Measurements from ENCODE around the gene CRISPLD2. TPM values are rescaled to one million over a fixed set of nuclear protein-coding genes. Genes with fewer than 3 reads are reported as not detected.
"Not testable (repeated sequence)": the region's sequence is repeated elsewhere in the genome, so short reads cannot be mapped to it uniquely, and the experiment has no call there.

The CRISPLD2 gene
- total RNA-seq, 2 donors from 2014 or later = 259 to 311 TPM

- no peak for DNase-seq (ENCODE audit: low spot score)
- intact Hi-C loops (cut with DNase I) = loop anchor here in 1 of 2 donors (5.0 kb wide), 1 partner anchor 35 kb away; no protein-coding TSS in a partner anchor
Measured at GRCh38 chr16:84932681-84933080, 112.9 kb downstream of the CRISPLD2 start.

GRCh38 chr16:84933774-84934631, 114.2 kb downstream of the CRISPLD2 start:
- DNase-seq (ENCODE audit: low spot score) = peak; percentile 93
- intact Hi-C loops (cut with DNase I) = loop anchor here in 1 of 2 donors (5.0 kb wide), 1 partner anchor 33 kb away; no protein-coding TSS in a partner anchor

- intact Hi-C loops (cut with DNase I) = no loop called here
- DNase-seq (ENCODE audit: low spot score) = no peak
Measured at GRCh38 chr16:84937196-84938005, 117.6 kb downstream of the CRISPLD2 start.

DNA sequence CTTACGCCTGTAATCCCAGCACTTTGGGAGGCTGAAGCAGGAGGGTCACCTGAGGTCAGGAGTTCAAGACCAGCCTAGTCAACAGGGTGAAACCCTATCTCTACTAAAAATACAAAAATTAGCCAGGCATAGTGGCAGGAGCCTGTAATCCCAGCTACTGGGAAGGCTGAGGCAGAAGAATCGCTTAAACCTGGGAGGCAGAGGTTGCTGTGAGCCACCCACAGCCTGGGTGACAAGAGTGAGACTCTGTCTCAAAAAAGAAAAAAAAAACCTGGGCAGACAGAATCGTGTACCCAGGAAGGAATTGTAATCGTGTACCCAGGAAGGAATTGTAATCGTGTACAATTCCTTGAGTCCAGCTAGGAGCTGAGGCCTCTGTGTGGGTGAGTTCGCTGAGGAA, 118.8 kb downstream of the CRISPLD2 start:
- intact Hi-C loops (cut with DNase I); DNase-seq (ENCODE audit: low spot score): not testable (repeated sequence)

- intact Hi-C loops (cut with DNase I) = no loop called here
- DNase-seq (ENCODE audit: low spot score) = no peak
Measured at GRCh38 chr16:84940670-84941551, 121.1 kb downstream of the CRISPLD2 start.

- intact Hi-C loops (cut with DNase I) = no loop called here
- no peak for DNase-seq (ENCODE audit: low spot score)
Measured at GRCh38 chr16:84941921-84942320, 122.1 kb downstream of the CRISPLD2 start.

GRCh38 chr16:84942786-84943185, 123.0 kb downstream of the CRISPLD2 start:
- no peak for DNase-seq (ENCODE audit: low spot score)
- intact Hi-C loops (cut with DNase I) = no loop called here

DNA sequence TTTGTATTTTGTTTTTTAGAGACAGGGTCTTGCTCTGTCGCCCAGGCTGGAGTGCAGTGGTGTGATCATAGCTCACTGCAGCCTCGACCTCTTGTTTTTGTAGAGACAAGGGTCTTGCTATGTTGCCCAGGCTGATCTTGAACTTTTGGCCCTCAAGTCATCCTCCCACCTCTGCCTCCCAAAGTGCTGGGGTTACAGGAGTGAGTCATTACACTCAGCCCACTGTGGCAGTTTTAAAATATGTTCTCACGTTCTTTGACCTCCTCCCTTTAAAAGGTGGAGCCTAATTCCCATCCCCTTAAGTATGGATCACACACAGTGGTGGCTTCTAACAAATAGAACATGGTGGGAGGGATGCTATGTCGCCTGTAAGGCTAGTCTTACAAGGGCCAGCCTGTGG, 123.8 kb downstream of the CRISPLD2 start:
- DNase-seq (ENCODE audit: low spot score) = no peak
- intact Hi-C loops (cut with DNase I) = no loop called here

- DNase-seq (ENCODE audit: low spot score) = no peak
- intact Hi-C loops (cut with DNase I) = no loop called here
Measured at GRCh38 chr16:84947022-84947421, 127.2 kb downstream of the CRISPLD2 start.

- DNase-seq (ENCODE audit: low spot score) = no peak
- intact Hi-C loops (cut with DNase I) = no loop called here
Measured at GRCh38 chr16:84947996-84948850, 128.4 kb downstream of the CRISPLD2 start.

DNA sequence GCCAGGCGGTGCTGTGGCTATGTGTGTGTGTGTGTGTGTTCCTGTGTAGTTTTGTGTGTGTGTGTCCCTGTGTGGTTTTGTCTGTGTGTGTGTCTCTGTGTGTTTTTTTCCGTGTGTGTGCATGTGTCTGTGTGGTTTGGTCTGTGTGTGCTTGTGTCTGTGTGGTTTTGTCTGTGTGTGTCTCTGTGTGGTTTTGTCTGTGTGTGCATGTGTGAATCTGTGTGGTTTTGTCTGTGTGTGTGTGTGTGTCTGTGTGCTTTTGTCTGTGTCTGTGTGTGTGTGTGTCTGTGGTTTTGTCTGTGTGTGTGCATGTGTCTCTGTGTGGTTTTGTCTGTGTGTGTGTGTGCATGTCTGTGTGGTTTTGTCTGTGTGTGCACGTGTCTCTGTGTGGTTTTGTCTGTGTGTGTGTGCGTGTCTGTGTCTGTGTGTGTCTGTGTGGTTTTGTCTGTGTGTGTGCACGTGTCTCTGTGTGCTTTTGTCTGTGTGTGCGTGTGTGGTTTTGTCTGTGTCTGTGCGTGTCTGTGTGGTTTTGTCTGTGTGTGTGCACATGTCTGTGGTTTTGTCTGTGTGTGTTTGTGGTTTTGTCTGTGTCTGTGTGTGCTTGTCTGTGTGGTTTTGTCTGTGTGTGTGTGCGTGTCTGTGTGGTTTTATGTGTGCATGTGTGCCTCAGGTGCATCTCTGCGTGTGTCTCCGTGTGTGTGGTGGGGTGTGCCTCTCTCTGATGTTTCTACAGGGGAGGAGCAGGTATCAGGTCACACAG, 129.2 kb downstream of the CRISPLD2 start:
- intact Hi-C loops (cut with DNase I) = no loop called here

DNA sequence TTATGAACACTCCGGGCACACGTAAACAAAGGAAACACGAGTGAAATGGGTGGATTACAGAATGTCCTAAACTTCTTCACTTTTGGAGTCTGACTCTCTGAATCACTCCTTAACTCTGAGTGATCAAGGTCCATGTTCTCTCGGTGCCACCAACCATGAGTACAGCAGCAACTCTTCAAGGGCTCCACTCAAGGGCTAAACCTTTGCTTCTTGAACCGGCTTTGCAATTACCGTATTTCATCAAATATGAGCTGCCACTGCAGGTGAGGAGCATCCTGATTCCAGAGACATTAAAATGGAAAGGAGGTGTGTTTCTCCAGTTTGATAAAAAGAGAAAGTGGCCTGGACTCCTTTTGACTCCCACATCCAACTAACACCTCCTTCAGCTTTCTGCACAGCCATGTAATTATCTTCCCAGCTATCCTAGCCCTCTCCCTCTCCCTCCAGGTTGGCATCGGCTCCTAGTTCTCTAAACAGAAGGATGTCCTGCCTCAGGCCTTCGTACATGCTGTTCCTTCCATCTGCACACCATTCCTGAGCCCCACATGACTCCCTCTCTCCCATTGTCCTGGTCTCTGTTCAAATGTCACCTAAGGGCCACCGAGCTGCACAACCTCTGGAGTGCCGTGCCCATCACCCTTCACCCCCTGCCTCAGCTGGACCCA, 130.1 kb downstream of the CRISPLD2 start:
- DNase-seq (ENCODE audit: low spot score) = no peak
- intact Hi-C loops (cut with DNase I) = loop anchor here in 1 of 2 donors (5.0 kb wide), 1 partner anchor 198 kb away; no protein-coding TSS in a partner anchor

More for the DNA sequence above, 129.2 kb downstream of the CRISPLD2 start:
- no peak for DNase-seq (ENCODE audit: low spot score)

DNA sequence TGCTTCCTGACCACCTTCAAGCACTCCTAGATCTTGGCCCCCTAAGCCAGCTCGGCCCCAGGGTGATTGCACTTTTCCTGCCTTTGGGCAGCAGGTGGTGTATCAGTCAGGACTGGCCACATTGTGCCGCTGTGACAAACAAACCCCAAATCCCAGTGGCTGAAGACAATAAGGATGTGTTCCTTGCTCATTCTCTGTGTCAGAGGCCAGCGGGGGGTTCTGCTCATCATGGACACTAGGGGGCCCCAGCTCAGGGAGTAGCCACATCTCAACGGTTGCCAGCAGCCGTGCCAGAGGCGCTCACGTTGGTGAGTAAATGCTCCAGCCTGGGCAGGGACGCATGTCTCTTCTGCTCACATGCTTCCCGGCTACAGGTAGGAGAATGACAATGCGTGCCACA, 131.1 kb downstream of the CRISPLD2 start:
- DNase-seq (ENCODE audit: low spot score) = no peak
- intact Hi-C loops (cut with DNase I) = loop anchor here in 1 of 2 donors (5.0 kb wide), 1 partner anchor 199 kb away; no protein-coding TSS in a partner anchor

GRCh38 chr16:84952335-84953189, 132.8 kb downstream of the CRISPLD2 start:
- peak; percentile 88 for DNase-seq (ENCODE audit: low spot score)
- intact Hi-C loops (cut with DNase I) = loop anchor here in 1 of 2 donors (5.0 kb wide), 1 partner anchor 200 kb away; no protein-coding TSS in a partner anchor

- intact Hi-C loops (cut with DNase I) = loop anchor here in 1 of 2 donors (5.0 kb wide), 1 partner anchor 201 kb away; no protein-coding TSS in a partner anchor
- no peak for DNase-seq (ENCODE audit: low spot score)
Measured at GRCh38 chr16:84953190-84953746, 133.5 kb downstream of the CRISPLD2 start.
